K562 (cell line): ENCODE data around the gene TEPSIN. TPM values are rescaled to one million over a fixed set of nuclear protein-coding genes. Genes with fewer than 3 reads are reported as not detected.

Experiments
- ATF4 ChIP-seq: fragments of 450-650 bp; formaldehyde crosslinking; IDR thresholded peaks from 2 replicates; pipeline ENCODE4 v1.4.0; 2022; ENCODE audit warnings: mild to moderate bottlenecking, moderate library complexity
- HMGN3 ChIP-seq: IDR thresholded peaks from 2 replicates; pipeline ENCODE4 v1.6.1; 2011; ENCODE audit warnings: borderline replicate concordance, low read depth, mild to moderate bottlenecking, mixed read lengths, low read length; ENCODE audit not compliant: insufficient read length; ENCODE audit errors: extremely low read depth
- HNRNPK ChIP-seq: fragments of 200-400 bp; formaldehyde crosslinking; IDR thresholded peaks from one replicate; pipeline ENCODE4 v1.6.1; 2018; ENCODE audit warnings: mild to moderate bottlenecking, low read depth, low read length; ENCODE audit not compliant: poor library complexity, severe bottlenecking
- NFYB ChIP-seq: IDR thresholded peaks from 2 replicates; pipeline ENCODE4 v1.6.1; 2011; ENCODE audit warnings: mild to moderate bottlenecking, moderate library complexity; ENCODE audit not compliant: insufficient read length; ENCODE audit errors: extremely low read depth
- OTX1 ChIP-seq: fragments of 450-650 bp; formaldehyde crosslinking; IDR thresholded peaks from 2 replicates; pipeline ENCODE4 v1.4.0; 2022; ENCODE audit warnings: mild to moderate bottlenecking
- TAF1 ChIP-seq: IDR thresholded peaks from 2 replicates; pipeline ENCODE4 v1.6.1; 2011; ENCODE audit warnings: mild to moderate bottlenecking, low read length, moderate library complexity; ENCODE audit not compliant: insufficient read depth, control insufficient read depth, severe bottlenecking; ENCODE audit errors: extremely low read depth
- TBP ChIP-seq: optimal IDR thresholded peaks from 2 replicates; pipeline ENCODE3; 2011; ENCODE audit warnings: low read depth, low read length, improper control_type of control experiment
- TCF7L2 ChIP-seq: fragments of 150-350 bp; IDR thresholded peaks from 2 replicates; pipeline ENCODE4 v1.6.1; 2016; ENCODE audit warnings: low read depth, mild to moderate bottlenecking, low read length, moderate library complexity
- ZBTB11 ChIP-seq, 3 experiments: fragments of 200-800 bp in 1 of 3; fragments of 250-450 bp in 1 of 3; fragments of 450-650 bp in 1 of 3; sonication (Bioruptor Pico) in 1 of 3; sonication (Bioruptor generic) in 1 of 3; formaldehyde crosslinking in 1 of 3; IDR thresholded peaks; 2 replicates each; pipeline versions ENCODE4 v1.6.1 to v1.8.0; 2016 to 2022; ENCODE audit warnings: mild to moderate bottlenecking in 2 of 3, missing genetic modification characterization in 2 of 3, missing compliant biosample characterization in 1 of 3, moderate library complexity in 1 of 3
- polyA plus RNA-seq, 8 experiments: library from polyadenylated mRNA; depleted of rRNA in 4 of 8; stranded (reverse) in 5 of 8; unstranded in 3 of 8; fragments of >200 nt; fragmentation: Nextera tagmentation in 2 of 8; fragmentation: Illumina TruSeq in 1 of 8; extraction: Ambion mirVana in 2 of 8; extraction: Trizol in 1 of 8; gene quantifications; 2 replicates each; pipeline versions ENCODE4 v1.2.1 to v1.2.3, GENCODE V29; 2011 to 2014; ENCODE audit warnings: inconsistent platforms in 1 of 8, missing spikeins in 1 of 8
- total RNA-seq, 7 experiments: library from RNA; depleted of rRNA in 6 of 7; stranded (reverse); fragments of >200 nt in 6 of 7; fragmentation: Illumina TruSeq in 2 of 7; extraction: Trizol in 2 of 7; gene quantifications; 2 replicates each; pipeline versions ENCODE4 v1.2.1 to v1.2.3, GENCODE V29; 2011 to 2021; ENCODE audit warnings: low replicate concordance in 1 of 7
- TF ChIP-seq, protein P1 (sequence below): sonication (generic); formaldehyde crosslinking; IDR thresholded peaks from 2 replicates; pipeline ENCODE4 v1.8.0; 2022; ENCODE audit warnings: mild to moderate bottlenecking, low read depth, missing genetic modification reagents
- TF ChIP-seq, protein P2 (sequence below), 2 experiments: fragments of 200-800 bp in 1 of 2; sonication (Bioruptor generic) in 1 of 2; sonication (generic) in 1 of 2; formaldehyde crosslinking in 1 of 2; IDR thresholded peaks in 1 of 2; conservative IDR thresholded peaks in 1 of 2; 2 replicates each; pipeline versions ENCODE4 v1.5.0 to v1.6.1; 2016 to 2020; ENCODE audit warnings: missing compliant biosample characterization in 1 of 2, missing genetic modification characterization in 1 of 2, missing genetic modification reagents in 1 of 2
- TF ChIP-seq, protein P3 (sequence below), 2 experiments: fragments of 450-650 bp; IDR thresholded peaks; 2 replicates each; pipeline ENCODE4 v1.6.1; 2018; ENCODE audit warnings: mild to moderate bottlenecking in 2 of 2, low read depth in 1 of 2; ENCODE audit not compliant: partially characterized antibody in 2 of 2

TEPSIN gene
- total and polyA plus RNA-seq, 9 of the 15 experiments (the other 6 are each of a cell fraction or from before 2014, with no cell fraction given): 0.80 to 29.8 (median 5.3) TPM

DNA sequence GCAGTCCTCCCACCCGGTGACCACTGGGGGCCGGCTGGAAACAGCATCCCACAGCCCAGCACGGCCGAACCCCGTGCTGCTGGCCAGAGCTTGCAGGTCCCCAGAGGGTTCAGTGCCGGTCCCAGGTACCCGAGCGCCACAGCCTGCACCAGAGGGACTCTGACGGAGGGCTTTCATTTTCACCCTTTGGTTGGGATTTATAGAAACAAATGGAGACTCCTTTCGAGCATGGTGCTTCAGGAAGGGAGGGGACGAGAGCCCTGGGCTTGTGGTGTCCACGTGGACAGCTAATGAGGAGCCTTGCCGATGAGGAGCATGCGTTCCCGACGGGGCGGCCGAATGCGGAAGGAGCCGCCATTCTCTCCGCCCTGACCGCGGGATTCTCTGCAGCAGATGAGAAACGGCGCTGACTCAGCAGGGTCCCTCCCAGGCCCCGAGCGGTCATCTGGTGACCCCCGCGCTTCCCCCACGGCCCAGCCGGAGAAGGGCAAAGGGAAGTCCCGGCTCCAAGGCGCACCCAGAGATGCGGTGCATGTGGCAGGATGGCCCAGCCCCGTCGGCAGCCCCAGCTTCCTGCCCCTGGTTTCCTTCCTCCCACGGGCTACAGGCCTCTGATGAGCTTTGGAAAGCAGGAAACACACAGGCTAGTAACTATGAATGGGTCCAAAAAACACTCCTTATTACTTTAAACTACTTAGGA, 46.5 kb upstream of the TEPSIN start (continued):
- TF ChIP-seq NFYB (no peak), HMGN3 (peak; percentile 69), TAF1 (peak; percentile 61), OTX1 (CRISPR knock-in tag) (no peak), TBP (peak; percentile 2), TCF7L2 (no peak), HNRNPK (no peak), ATF4 (CRISPR knock-in tag) (0 out of 2 replicates have a peak, but pooled peaks have one; percentile 23), ZBTB11 (CRISPR knock-in tag; IDR thresholded peaks at IDR 0.05) (peak in 1 of 3 experiments; percentile 67; a peak in 2 of 6 replicates)
- TF ChIP-seq, protein P1, sequence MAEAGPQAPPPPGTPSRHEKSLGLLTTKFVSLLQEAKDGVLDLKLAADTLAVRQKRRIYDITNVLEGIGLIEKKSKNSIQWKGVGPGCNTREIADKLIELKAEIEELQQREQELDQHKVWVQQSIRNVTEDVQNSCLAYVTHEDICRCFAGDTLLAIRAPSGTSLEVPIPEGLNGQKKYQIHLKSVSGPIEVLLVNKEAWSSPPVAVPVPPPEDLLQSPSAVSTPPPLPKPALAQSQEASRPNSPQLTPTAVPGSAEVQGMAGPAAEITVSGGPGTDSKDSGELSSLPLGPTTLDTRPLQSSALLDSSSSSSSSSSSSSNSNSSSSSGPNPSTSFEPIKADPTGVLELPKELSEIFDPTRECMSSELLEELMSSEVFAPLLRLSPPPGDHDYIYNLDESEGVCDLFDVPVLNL (CRISPR knock-in tag): no peak
- TF ChIP-seq, protein P2, sequence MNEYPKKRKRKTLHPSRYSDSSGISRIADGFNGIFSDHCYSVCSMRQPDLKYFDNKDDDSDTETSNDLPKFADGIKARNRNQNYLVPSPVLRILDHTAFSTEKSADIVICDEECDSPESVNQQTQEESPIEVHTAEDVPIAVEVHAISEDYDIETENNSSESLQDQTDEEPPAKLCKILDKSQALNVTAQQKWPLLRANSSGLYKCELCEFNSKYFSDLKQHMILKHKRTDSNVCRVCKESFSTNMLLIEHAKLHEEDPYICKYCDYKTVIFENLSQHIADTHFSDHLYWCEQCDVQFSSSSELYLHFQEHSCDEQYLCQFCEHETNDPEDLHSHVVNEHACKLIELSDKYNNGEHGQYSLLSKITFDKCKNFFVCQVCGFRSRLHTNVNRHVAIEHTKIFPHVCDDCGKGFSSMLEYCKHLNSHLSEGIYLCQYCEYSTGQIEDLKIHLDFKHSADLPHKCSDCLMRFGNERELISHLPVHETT (CRISPR knock-in tag; conservative IDR thresholded peaks at IDR 0.05 in 1 of 2, IDR thresholded peaks at IDR 0.05 in 1 of 2): peak in 1 of 2 experiments; percentile 82; a peak in 1 of 4 replicates
- TF ChIP-seq, protein P3, sequence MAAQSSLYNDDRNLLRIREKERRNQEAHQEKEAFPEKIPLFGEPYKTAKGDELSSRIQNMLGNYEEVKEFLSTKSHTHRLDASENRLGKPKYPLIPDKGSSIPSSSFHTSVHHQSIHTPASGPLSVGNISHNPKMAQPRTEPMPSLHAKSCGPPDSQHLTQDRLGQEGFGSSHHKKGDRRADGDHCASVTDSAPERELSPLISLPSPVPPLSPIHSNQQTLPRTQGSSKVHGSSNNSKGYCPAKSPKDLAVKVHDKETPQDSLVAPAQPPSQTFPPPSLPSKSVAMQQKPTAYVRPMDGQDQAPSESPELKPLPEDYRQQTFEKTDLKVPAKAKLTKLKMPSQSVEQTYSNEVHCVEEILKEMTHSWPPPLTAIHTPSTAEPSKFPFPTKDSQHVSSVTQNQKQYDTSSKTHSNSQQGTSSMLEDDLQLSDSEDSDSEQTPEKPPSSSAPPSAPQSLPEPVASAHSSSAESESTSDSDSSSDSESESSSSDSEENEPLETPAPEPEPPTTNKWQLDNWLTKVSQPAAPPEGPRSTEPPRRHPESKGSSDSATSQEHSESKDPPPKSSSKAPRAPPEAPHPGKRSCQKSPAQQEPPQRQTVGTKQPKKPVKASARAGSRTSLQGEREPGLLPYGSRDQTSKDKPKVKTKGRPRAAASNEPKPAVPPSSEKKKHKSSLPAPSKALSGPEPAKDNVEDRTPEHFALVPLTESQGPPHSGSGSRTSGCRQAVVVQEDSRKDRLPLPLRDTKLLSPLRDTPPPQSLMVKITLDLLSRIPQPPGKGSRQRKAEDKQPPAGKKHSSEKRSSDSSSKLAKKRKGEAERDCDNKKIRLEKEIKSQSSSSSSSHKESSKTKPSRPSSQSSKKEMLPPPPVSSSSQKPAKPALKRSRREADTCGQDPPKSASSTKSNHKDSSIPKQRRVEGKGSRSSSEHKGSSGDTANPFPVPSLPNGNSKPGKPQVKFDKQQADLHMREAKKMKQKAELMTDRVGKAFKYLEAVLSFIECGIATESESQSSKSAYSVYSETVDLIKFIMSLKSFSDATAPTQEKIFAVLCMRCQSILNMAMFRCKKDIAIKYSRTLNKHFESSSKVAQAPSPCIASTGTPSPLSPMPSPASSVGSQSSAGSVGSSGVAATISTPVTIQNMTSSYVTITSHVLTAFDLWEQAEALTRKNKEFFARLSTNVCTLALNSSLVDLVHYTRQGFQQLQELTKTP (IDR thresholded peaks at IDR 0.05; ENCODE audit: low read depth in 1 of 2, partially characterized antibody in 2 of 2): peak in 1 of 2 experiments; percentile 49
